Measurements from ENCODE around the gene USE1. TPM values are rescaled to one million over a fixed set of nuclear protein-coding genes. Genes with fewer than 3 reads are reported as not detected.

Gene USE1
- total RNA-seq, 6 donors from 2014 or later: 21.6 to 49.3 (median 23.9) TPM

- Histone ChIP-seq H3K4me1 (peaks cover 0 to 12% (median 6%) of the 10 kb centered on the region in 4 donors), H3K4me3 (no peak overlapping the region), H3K9me3 (no peaks in the 10 kb centered on the region), H3K27me3 (no peaks in the 10 kb centered on the region), H3K27ac (no peak overlapping the region), H3K36me3 (peaks cover 0 to 26% (median 11%) of the 10 kb centered on the region in 4 donors)
- no peak for DNase-seq
- no peak for ATAC-seq (ENCODE audit: low FRiP score in 2 of 2)
- 88 to 94% methylated on average over 9 of the region's 9 CpGs for WGBS, 2 donors
- TF ChIP-seq CTCF (IDR thresholded peaks at IDR 0.05) (no peak), EP300 (IDR thresholded peaks at IDR 0.05) (no peak), POLR2AphosphoS5 (IDR thresholded peaks at IDR 0.05) (no peak), POLR2A (IDR thresholded peaks at IDR 0.05) (no peak)
These were observed 44.1 kb downstream of the USE1 start for GRCh38 chr19:17259118-17259780.

- H3K4me1 ChIP-seq: peaks cover 0 to 12% (median 6%) of the 10 kb centered on the region in 4 donors
- peaks cover 0 to 21% (median 9%) of the 10 kb centered on the region in 4 donors for H3K36me3 ChIP-seq
- no peaks in the 10 kb centered on the region for H3K27me3 ChIP-seq
- no peak overlapping the region for H3K27ac ChIP-seq
- no peak for ATAC-seq (ENCODE audit: low FRiP score in 2 of 2)
- no peak overlapping the region for H3K4me3 ChIP-seq
- TF ChIP-seq POLR2AphosphoS5 (IDR thresholded peaks at IDR 0.05) (no peak), CTCF (IDR thresholded peaks at IDR 0.05) (no peak), EP300 (IDR thresholded peaks at IDR 0.05) (no peak), POLR2A (IDR thresholded peaks at IDR 0.05) (no peak)
- whole genome bisulfite sequencing, 2 donors: 50 to 76% methylated on average over 1 of the region's 1 CpG
- H3K9me3 ChIP-seq: no peaks in the 10 kb centered on the region
- DNase-seq: no peak
These were observed 44.8 kb downstream of the USE1 start for GRCh38 chr19:17259934-17260333.

- peak; percentile 81 to 90 for DNase-seq
- Histone ChIP-seq H3K27me3 (no peaks in the 10 kb centered on the region), H3K36me3 (peaks cover 0 to 12% (median 6%) of the 10 kb centered on the region in 4 donors), H3K9me3 (no peaks in the 10 kb centered on the region), H3K4me3 (peak overlapping the region in 1 of 4 donors; percentile 3), H3K4me1 (peaks cover 0 to 13% (median 9%) of the 10 kb centered on the region in 4 donors), H3K27ac (peak overlapping the region in 1 of 4 donors; percentile 44)
- no peak for TF ChIP-seq POLR2AphosphoS5 (IDR thresholded peaks at IDR 0.05)
- peak; percentile 86 to 94 (median 90) for TF ChIP-seq CTCF (IDR thresholded peaks at IDR 0.05)
- TF ChIP-seq POLR2A (IDR thresholded peaks at IDR 0.05): no peak
- TF ChIP-seq EP300 (IDR thresholded peaks at IDR 0.05): no peak
- WGBS, 2 donors: 22 to 23% methylated on average over 15 of the region's 15 CpGs
- ATAC-seq (ENCODE audit: low FRiP score in 2 of 2): peak; percentile 91 to 93
These were observed 45.7 kb downstream of the USE1 start for GRCh38 chr19:17260842-17261325.

GRCh38 chr19:17262557-17262956, 47.4 kb downstream of the USE1 start:
- Histone ChIP-seq H3K27me3 (no peaks in the 10 kb centered on the region), H3K27ac (peak overlapping the region in 2 of 4 donors; percentile 54 to 86), H3K9me3 (no peaks in the 10 kb centered on the region), H3K4me1 (peaks cover 0 to 23% (median 12%) of the 10 kb centered on the region in 4 donors), H3K4me3 (peak overlapping the region; percentile 7 to 53 (median 44)), H3K36me3 (peaks cover 0 to 12% (median 3%) of the 10 kb centered on the region in 4 donors)
- no peak for TF ChIP-seq CTCF (IDR thresholded peaks at IDR 0.05)
- TF ChIP-seq POLR2AphosphoS5 (IDR thresholded peaks at IDR 0.05): no peak
- TF ChIP-seq EP300 (IDR thresholded peaks at IDR 0.05): no peak
- TF ChIP-seq POLR2A (IDR thresholded peaks at IDR 0.05): no peak
- DNase-seq: peak in 1 of 2 donors; percentile 59
- no peak for ATAC-seq (ENCODE audit: low FRiP score in 2 of 2)
- 45 to 64% methylated on average over 13 to 16 of the region's 16 CpGs for WGBS, 2 donors

Measured in upper lobe of left lung (tissue), 6 donors.